ENCODE measurements around the gene PHKG1.
A peak's percentile ranks its signal among the peaks of the same experiment; 100 is the strongest.
"Not testable (repeated sequence)": the region's sequence is repeated elsewhere in the genome, so short reads cannot be mapped to it uniquely, and the experiment has no call there.

The PHKG1 gene

GRCh38 chr7:56033671-56034432 is 58.9 kb downstream of the PHKG1 start:
- DNase-seq, result peak; percentile 75

GRCh38 chr7:56032578-56032977 is 60.2 kb downstream of the PHKG1 start:
- not testable (repeated sequence) for DNase-seq

GRCh38 chr7:56031556-56031955 is 61.2 kb downstream of the PHKG1 start:
- DNase-seq, result not testable (repeated sequence)

GRCh38 chr7:56030340-56030739 is 62.4 kb downstream of the PHKG1 start:
- no peak for DNase-seq
